HepG2 (cell line): ENCODE measurements around the gene DHH. TPM values are rescaled to one million over a fixed set of nuclear protein-coding genes. Genes with fewer than 3 reads are reported as not detected.

Source experiments
- ARNT ChIP-seq: fragments of 450-650 bp; IDR thresholded peaks from 2 replicates; pipeline ENCODE4 v1.6.1; 2017
- ETV5 ChIP-seq: IDR thresholded peaks from 2 replicates; pipeline ENCODE4 v1.6.1; 2018; ENCODE audit warnings: missing biosample characterization, missing genetic modification reagents, inconsistent platforms, borderline replicate concordance
- HDAC2 ChIP-seq: sonication (generic); formaldehyde crosslinking; IDR thresholded peaks from 2 replicates; pipeline ENCODE4 v1.4.0; 2020; ENCODE audit warnings: missing genetic modification reagents
- KMT2B ChIP-seq: IDR thresholded peaks from 2 replicates; pipeline ENCODE4 v1.6.1; 2016; ENCODE audit warnings: missing genetic modification reagents, missing compliant biosample characterization
- NCOA5 ChIP-seq: sonication (generic); formaldehyde crosslinking; IDR thresholded peaks from 2 replicates; pipeline ENCODE4 v1.4.0; 2020; ENCODE audit warnings: missing genetic modification reagents
- NFYC ChIP-seq: IDR thresholded peaks from 2 replicates; pipeline ENCODE4 v1.6.1; 2016; ENCODE audit warnings: missing genetic modification reagents, missing compliant biosample characterization
- RNF2 ChIP-seq: fragments of 450-650 bp; conservative IDR thresholded peaks from 2 replicates; pipeline ENCODE4 v1.6.1; 2016; ENCODE audit warnings: low read depth
- SIN3B ChIP-seq: fragments of 150-350 bp; IDR thresholded peaks from 2 replicates; pipeline ENCODE4 v1.6.1; 2014; ENCODE audit warnings: low read length
- SOX6 ChIP-seq, 2 experiments: fragments of 450-650 bp in 1 of 2; sonication (generic) in 1 of 2; formaldehyde crosslinking in 1 of 2; IDR thresholded peaks; 2 replicates each; pipeline versions ENCODE4 v1.4.0 to v1.6.1; 2017 to 2020; ENCODE audit warnings: antibody characterized with exemption in 1 of 2, mild to moderate bottlenecking in 1 of 2, missing genetic modification reagents in 1 of 2
- SPEN ChIP-seq: sonication (generic); formaldehyde crosslinking; IDR thresholded peaks from 2 replicates; pipeline ENCODE4 v1.5.1; 2020; ENCODE audit warnings: low read depth, mild to moderate bottlenecking, missing genetic modification reagents
- TAF1 ChIP-seq: sonication (generic); formaldehyde crosslinking; IDR thresholded peaks from 2 replicates; pipeline ENCODE4 v1.4.0; 2020; ENCODE audit warnings: missing genetic modification reagents
- THAP9 ChIP-seq: sonication (generic); formaldehyde crosslinking; IDR thresholded peaks from 2 replicates; pipeline ENCODE4; 2020; ENCODE audit warnings: missing genetic modification reagents, mild to moderate bottlenecking, borderline replicate concordance
- ZNF510 ChIP-seq: sonication (generic); formaldehyde crosslinking; IDR thresholded peaks from 2 replicates; pipeline ENCODE4 v1.4.0; 2020; ENCODE audit warnings: low read depth, mild to moderate bottlenecking, missing genetic modification reagents
- ZNF687 ChIP-seq: sonication (generic); formaldehyde crosslinking; IDR thresholded peaks from 2 replicates; pipeline ENCODE4 v1.5.1; 2020; ENCODE audit warnings: mild to moderate bottlenecking, missing genetic modification reagents, moderate library complexity
- ZSCAN20 ChIP-seq: sonication (generic); formaldehyde crosslinking; IDR thresholded peaks from 2 replicates; pipeline ENCODE4 v1.4.0; 2020; ENCODE audit warnings: missing genetic modification reagents, mild to moderate bottlenecking, borderline replicate concordance
- polyA plus RNA-seq, 8 experiments: library from polyadenylated mRNA; depleted of rRNA in 3 of 8; stranded (reverse) in 7 of 8; unstranded in 1 of 8; fragments of >200 nt; fragmentation: Illumina TruSeq in 4 of 8; extraction: Trizol in 4 of 8; gene quantifications; 2 replicates each; pipeline versions ENCODE4 v1.2.1 to v1.2.3, GENCODE V29; 2011 to 2016; ENCODE audit warnings: low read depth in 4 of 8, missing spikeins in 1 of 8, mixed read lengths in 1 of 8; ENCODE audit not compliant: insufficient read depth in 1 of 8
- total RNA-seq, 5 experiments: library from RNA; depleted of rRNA; stranded (reverse); fragments of >200 nt; fragmentation: Illumina TruSeq; extraction: Trizol; gene quantifications; 2 replicates each; pipeline ENCODE4 v1.2.3, GENCODE V29; 2016; ENCODE audit warnings: low read depth in 1 of 5
- TF ChIP-seq, protein P1 (sequence below): sonication (generic); formaldehyde crosslinking; conservative IDR thresholded peaks from 2 replicates; pipeline ENCODE4 v1.8.0; 2022; ENCODE audit warnings: low read depth, missing genetic modification reagents
- TF ChIP-seq, protein P2 (sequence below): sonication (generic); formaldehyde crosslinking; IDR thresholded peaks from 2 replicates; pipeline ENCODE4 v1.4.0; 2020; ENCODE audit warnings: missing genetic modification reagents, mild to moderate bottlenecking, borderline replicate concordance

DHH gene
- total and polyA plus RNA-seq, 2 of the 13 experiments (the other 11 are each of a cell fraction or from before 2014, with no cell fraction given), result not detected

DNA sequence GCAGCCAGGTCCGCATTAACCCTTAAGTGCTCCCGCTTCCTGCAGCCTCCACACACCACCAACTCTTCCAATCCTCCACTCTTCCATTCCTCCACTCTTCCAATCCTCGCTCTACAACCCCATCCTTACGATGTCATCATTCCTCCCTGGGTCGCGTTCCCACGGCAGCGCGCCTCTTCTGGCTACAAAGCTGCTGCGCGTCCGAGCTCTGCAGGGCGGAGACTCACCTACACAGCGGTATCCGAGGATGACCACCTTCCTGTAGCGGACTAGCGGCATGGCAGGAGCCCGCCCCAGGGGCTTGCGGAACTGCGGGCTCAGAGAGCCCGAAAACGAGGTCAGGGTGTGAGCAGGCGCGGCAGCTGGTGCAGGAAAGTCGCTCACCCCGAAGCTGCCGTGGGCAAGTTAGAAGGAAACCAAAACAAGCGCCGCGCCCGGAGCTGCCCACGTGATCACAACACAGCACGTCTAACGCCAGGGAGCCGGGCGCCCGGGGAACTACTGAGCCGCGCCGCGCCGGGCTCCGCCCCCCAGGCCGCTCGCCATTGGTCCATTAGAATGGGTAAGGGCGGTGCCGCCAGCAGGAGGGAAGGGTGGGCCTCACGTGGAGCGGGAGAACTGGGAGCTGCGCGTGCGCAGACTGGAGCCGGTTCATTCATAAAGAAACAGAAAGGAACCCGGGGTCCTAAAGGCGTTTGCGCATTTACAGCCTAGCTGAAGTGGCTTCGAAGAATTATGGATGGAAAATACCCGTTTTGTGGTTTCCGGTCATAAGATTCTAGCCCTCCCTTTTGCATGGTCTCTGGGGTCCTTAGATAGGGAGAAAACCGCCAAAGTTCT is 24.9 kb downstream of the DHH start, which contains the start of gene RHEBL1 (continued):
- TF ChIP-seq SOX6 (IDR thresholded peaks at IDR 0.05), result no peak
- TF ChIP-seq SOX6 (CRISPR knock-in tag; IDR thresholded peaks at IDR 0.05), result no peak
- peak; percentile 11; the same call in 1 of the 2 replicates for TF ChIP-seq HDAC2 (CRISPR knock-in tag)
- 0 out of 2 replicates have a peak, but pooled peaks have one; percentile 45 for TF ChIP-seq ZNF510 (CRISPR knock-in tag)
- peak; percentile 79 for TF ChIP-seq THAP9 (CRISPR knock-in tag)
- peak; percentile 45; the same call in 1 of the 2 replicates for TF ChIP-seq SPEN (CRISPR knock-in tag)
- no peak for TF ChIP-seq ARNT
- no peak for TF ChIP-seq ETV5 (CRISPR knock-in tag)
- TF ChIP-seq, protein P1, sequence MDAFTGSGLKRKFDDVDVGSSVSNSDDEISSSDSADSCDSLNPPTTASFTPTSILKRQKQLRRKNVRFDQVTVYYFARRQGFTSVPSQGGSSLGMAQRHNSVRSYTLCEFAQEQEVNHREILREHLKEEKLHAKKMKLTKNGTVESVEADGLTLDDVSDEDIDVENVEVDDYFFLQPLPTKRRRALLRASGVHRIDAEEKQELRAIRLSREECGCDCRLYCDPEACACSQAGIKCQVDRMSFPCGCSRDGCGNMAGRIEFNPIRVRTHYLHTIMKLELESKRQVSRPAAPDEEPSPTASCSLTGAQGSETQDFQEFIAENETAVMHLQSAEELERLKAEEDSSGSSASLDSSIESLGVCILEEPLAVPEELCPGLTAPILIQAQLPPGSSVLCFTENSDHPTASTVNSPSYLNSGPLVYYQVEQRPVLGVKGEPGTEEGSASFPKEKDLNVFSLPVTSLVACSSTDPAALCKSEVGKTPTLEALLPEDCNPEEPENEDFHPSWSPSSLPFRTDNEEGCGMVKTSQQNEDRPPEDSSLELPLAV (CRISPR knock-in tag), result no peak
- peak; percentile 79 for TF ChIP-seq NFYC (CRISPR knock-in tag)
- TF ChIP-seq RNF2, result no peak; the same call in none of the 2 replicates
- TF ChIP-seq, protein P2, sequence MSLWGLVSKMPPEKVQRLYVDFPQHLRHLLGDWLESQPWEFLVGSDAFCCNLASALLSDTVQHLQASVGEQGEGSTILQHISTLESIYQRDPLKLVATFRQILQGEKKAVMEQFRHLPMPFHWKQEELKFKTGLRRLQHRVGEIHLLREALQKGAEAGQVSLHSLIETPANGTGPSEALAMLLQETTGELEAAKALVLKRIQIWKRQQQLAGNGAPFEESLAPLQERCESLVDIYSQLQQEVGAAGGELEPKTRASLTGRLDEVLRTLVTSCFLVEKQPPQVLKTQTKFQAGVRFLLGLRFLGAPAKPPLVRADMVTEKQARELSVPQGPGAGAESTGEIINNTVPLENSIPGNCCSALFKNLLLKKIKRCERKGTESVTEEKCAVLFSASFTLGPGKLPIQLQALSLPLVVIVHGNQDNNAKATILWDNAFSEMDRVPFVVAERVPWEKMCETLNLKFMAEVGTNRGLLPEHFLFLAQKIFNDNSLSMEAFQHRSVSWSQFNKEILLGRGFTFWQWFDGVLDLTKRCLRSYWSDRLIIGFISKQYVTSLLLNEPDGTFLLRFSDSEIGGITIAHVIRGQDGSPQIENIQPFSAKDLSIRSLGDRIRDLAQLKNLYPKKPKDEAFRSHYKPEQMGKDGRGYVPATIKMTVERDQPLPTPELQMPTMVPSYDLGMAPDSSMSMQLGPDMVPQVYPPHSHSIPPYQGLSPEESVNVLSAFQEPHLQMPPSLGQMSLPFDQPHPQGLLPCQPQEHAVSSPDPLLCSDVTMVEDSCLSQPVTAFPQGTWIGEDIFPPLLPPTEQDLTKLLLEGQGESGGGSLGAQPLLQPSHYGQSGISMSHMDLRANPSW, result no peak
- peak; percentile 81 for TF ChIP-seq KMT2B (CRISPR knock-in tag)
- peak; percentile 43; the same call in 1 of the 2 replicates for TF ChIP-seq TAF1
- peak; percentile 57; the same call in 1 of the 2 replicates for TF ChIP-seq SIN3B
- peak; percentile 79 for TF ChIP-seq ZSCAN20 (CRISPR knock-in tag)
- TF ChIP-seq NCOA5, result no peak
- TF ChIP-seq ZNF687 (CRISPR knock-in tag), result peak; percentile 96
